CD4-positive, alpha-beta T cell treated with Interleukin-12 subunit alpha and Interleukin-12 subunit beta, for 1 hour (primary cell): ENCODE measurements around the gene CAMLG.
"Not testable (repeated sequence)": the region's sequence is repeated elsewhere in the genome, so short reads cannot be mapped to it uniquely, and the experiment has no call there.

Experiments used
- DNase-seq: peaks from one replicate; pipeline ENCODE4 v3.0.0-alpha.2; 2020

Gene CAMLG

GRCh38 chr5:134738133-134738962 is at the start of gene CAMLG:
CAMLG (plus strand) TSS chr5:134738548; CDS start chr5:134738621, 73 bp downstream.
- peak; percentile 98 for DNase-seq

GRCh38 chr5:134690144-134690543 is 48.2 kb upstream of the CAMLG start:
- DNase-seq: not testable (repeated sequence)

- DNase-seq: no peak
Measured at GRCh38 chr5:134692722-134693121, 45.6 kb upstream of the CAMLG start.

GRCh38 chr5:134708301-134708700 is 30.0 kb upstream of the CAMLG start:
- DNase-seq: no peak

GRCh38 chr5:134714120-134714519 is 24.2 kb upstream of the CAMLG start:
- DNase-seq: no peak

GRCh38 chr5:134714541-134714940 is 23.8 kb upstream of the CAMLG start:
- DNase-seq: no peak

GRCh38 chr5:134715466-134715865 is 22.9 kb upstream of the CAMLG start:
- DNase-seq: not testable (repeated sequence)

GRCh38 chr5:134724872-134725271 is 13.5 kb upstream of the CAMLG start:
- no peak for DNase-seq

- no peak for DNase-seq
Measured at GRCh38 chr5:134732819-134733218, 5.5 kb upstream of the CAMLG start.

GRCh38 chr5:134735243-134735642 is 3.1 kb upstream of the CAMLG start:
- no peak for DNase-seq

- no peak for DNase-seq
Measured at GRCh38 chr5:134736173-134736812, 2.1 kb upstream of the CAMLG start.

- DNase-seq: peak; percentile 40
Measured at GRCh38 chr5:134738963-134739661, 764 bp downstream of the CAMLG start.

GRCh38 chr5:134741052-134741451 is 2.7 kb downstream of the CAMLG start:
- no peak for DNase-seq

GRCh38 chr5:134742134-134742533 is 3.8 kb downstream of the CAMLG start:
- DNase-seq: no peak

GRCh38 chr5:134749415-134749814 is 11.1 kb downstream of the CAMLG start:
- no peak for DNase-seq

- no peak for DNase-seq
Measured at GRCh38 chr5:134758176-134758503, 19.8 kb downstream of the CAMLG start.

- peak; percentile 95 for DNase-seq
Measured at GRCh38 chr5:134758504-134759341, 20.4 kb downstream of the CAMLG start, which contains the start of gene DDX46. DDX46 (plus strand) TSS chr5:134758779; CDS start chr5:134758939, 160 bp downstream.

- DNase-seq: not testable (repeated sequence)
Measured at GRCh38 chr5:134767528-134768291, 29.4 kb downstream of the CAMLG start.

GRCh38 chr5:134769206-134769605 is 30.9 kb downstream of the CAMLG start:
- no peak for DNase-seq

GRCh38 chr5:134772461-134773125 is 34.2 kb downstream of the CAMLG start:
- DNase-seq: no peak

GRCh38 chr5:134777366-134777765 is 39.0 kb downstream of the CAMLG start:
- no peak for DNase-seq
